Loucy (cell line): Measurements from ENCODE around the gene TTC12.
A peak's percentile ranks its signal among the peaks of the same experiment; 100 is the strongest.

Experiments
- H2AFZ ChIP-seq: fragments of 200-600 bp; sonication (generic); 2 replicates; pipeline ENCODE4 v1.6.0; 2016; ENCODE audit warnings: antibody characterized with exemption, mild to moderate bottlenecking, low read length, moderate library complexity
- H3F3A ChIP-seq: fragments of 200-600 bp; 2 replicates; pipeline ENCODE4 v1.6.0; 2016; ENCODE audit warnings: antibody characterized with exemption, low read depth, mild to moderate bottlenecking
- H3K27me3 ChIP-seq: fragments of 200-600 bp; sonication (generic); 2 replicates; pipeline ENCODE4 v1.6.1; 2014; ENCODE audit warnings: low read length, mild to moderate bottlenecking; ENCODE audit not compliant: insufficient read depth, poor library complexity, severe bottlenecking
- H3K36me3 ChIP-seq: fragments of 200-600 bp; sonication (generic); 2 replicates; pipeline ENCODE4 v1.6.1; 2016; ENCODE audit warnings: low read length; ENCODE audit not compliant: insufficient read depth
- H3K4me1 ChIP-seq: fragments of 200-600 bp; sonication (generic); 2 replicates; pipeline ENCODE4 v1.5.1; 2014; ENCODE audit warnings: low read length, mild to moderate bottlenecking; ENCODE audit not compliant: insufficient read depth, poor library complexity, severe bottlenecking
- H3K4me2 ChIP-seq: fragments of 200-600 bp; sonication (generic); 2 replicates; pipeline ENCODE4 v1.6.0; 2014; ENCODE audit warnings: antibody characterized with exemption, low read length, low read depth, mild to moderate bottlenecking; ENCODE audit not compliant: poor library complexity, severe bottlenecking
- H3K4me3 ChIP-seq: fragments of 200-600 bp; sonication (generic); 2 replicates; pipeline ENCODE4 v1.5.1; 2014; ENCODE audit warnings: low read length, mild to moderate bottlenecking, mixed read lengths; ENCODE audit not compliant: poor library complexity, severe bottlenecking
- H3K79me2 ChIP-seq: fragments of 200-600 bp; sonication (generic); 2 replicates; pipeline ENCODE4 v1.6.1; 2014; ENCODE audit warnings: low read length; ENCODE audit not compliant: insufficient read depth
- H3K9ac ChIP-seq: fragments of 200-600 bp; sonication (generic); 2 replicates; pipeline ENCODE4 v1.6.0; 2014; ENCODE audit warnings: mild to moderate bottlenecking, low read depth, low read length, moderate library complexity; ENCODE audit not compliant: poor library complexity, severe bottlenecking
- H3K9me2 ChIP-seq: fragments of 200-600 bp; sonication (generic); replicated peaks from 2 replicates; pipeline ENCODE4 v1.6.1; 2016; ENCODE audit warnings: low read depth, low read length, mixed read lengths
- H3K9me3 ChIP-seq: fragments of 200-600 bp; sonication (generic); 2 replicates; pipeline ENCODE4 v1.6.1; 2014; ENCODE audit warnings: mild to moderate bottlenecking, antibody characterized with exemption, low read length, low read depth; ENCODE audit not compliant: insufficient read depth
- H4K20me1 ChIP-seq: fragments of 200-600 bp; sonication (generic); 2 replicates; pipeline ENCODE4 v1.6.0; 2014; ENCODE audit warnings: antibody characterized with exemption, low read length, mild to moderate bottlenecking; ENCODE audit not compliant: insufficient read depth, poor library complexity, severe bottlenecking
- EZH2phosphoT487 ChIP-seq: fragments of 200-600 bp; IDR thresholded peaks from 2 replicates; pipeline ENCODE4 v1.6.1; 2018; ENCODE audit warnings: antibody characterized with exemption, mild to moderate bottlenecking, moderate library complexity, borderline replicate concordance
- TF ChIP-seq, protein P1 (sequence below): fragments of 200-600 bp; sonication (generic); conservative IDR thresholded peaks from 2 replicates; pipeline ENCODE4 v1.5.1; 2014; ENCODE audit warnings: mild to moderate bottlenecking, antibody characterized with exemption, low read length

Gene TTC12

DNA sequence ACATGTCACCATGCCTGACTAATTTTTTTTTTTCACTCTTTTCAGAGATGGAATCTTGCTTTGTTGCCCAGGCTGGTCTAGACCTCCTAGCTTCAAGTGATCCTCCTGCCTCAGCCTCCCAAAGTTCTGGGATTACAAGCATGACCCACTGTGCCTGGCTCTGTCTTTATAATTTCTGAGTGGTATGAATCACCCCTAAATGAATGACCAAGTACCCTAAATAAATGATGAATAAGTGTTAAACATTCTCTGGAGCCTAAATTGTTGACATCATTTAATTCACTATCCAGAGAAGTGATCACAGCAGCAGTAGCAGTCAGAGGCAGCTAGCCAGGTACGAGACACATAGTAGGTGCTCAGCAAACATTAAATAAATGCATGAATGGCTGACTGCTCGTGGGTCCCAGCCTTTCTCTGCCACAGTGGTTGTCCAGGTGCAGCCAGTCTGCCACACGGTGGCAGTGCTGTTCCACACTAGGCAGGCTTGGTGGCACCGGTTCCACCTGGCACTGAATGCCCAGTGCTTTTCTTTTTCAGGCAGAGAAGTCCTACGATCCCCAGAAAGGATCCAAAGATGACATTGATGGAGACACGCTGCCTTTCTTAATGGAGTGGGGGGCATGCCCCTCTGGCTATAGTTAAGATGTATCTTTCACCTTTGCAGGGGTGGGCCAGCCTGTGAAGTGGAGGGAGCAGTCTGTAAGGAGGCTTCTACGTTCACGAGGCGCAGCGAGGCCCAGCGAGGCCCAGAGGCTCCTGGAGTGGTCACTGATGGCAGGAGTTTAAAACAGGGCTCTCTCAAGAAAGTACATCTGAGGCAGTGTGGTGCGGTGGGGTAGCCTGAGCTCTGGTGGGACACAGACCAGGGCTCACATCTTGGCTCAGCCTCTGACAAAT is 8.7 kb upstream of the TTC12 start:
- Histone ChIP-seq H3K4me1 (no peaks in the 10 kb centered on the region), H3F3A (no peaks in the 10 kb centered on the region), H3K4me3 (no peak overlapping the region), H3K9me3 (no peaks in the 10 kb centered on the region), H3K27me3 (no peaks in the 10 kb centered on the region), H3K9ac (no peak overlapping the region), H3K9me2 (no peaks in the 10 kb centered on the region), H3K79me2 (no peaks in the 10 kb centered on the region), H3K36me3 (no peaks in the 10 kb centered on the region), H4K20me1 (no peaks in the 10 kb centered on the region), H3K4me2 (no peak overlapping the region), H2AFZ (no peak overlapping the region)
- no peak for TF ChIP-seq EZH2phosphoT487
- TF ChIP-seq, protein P1, sequence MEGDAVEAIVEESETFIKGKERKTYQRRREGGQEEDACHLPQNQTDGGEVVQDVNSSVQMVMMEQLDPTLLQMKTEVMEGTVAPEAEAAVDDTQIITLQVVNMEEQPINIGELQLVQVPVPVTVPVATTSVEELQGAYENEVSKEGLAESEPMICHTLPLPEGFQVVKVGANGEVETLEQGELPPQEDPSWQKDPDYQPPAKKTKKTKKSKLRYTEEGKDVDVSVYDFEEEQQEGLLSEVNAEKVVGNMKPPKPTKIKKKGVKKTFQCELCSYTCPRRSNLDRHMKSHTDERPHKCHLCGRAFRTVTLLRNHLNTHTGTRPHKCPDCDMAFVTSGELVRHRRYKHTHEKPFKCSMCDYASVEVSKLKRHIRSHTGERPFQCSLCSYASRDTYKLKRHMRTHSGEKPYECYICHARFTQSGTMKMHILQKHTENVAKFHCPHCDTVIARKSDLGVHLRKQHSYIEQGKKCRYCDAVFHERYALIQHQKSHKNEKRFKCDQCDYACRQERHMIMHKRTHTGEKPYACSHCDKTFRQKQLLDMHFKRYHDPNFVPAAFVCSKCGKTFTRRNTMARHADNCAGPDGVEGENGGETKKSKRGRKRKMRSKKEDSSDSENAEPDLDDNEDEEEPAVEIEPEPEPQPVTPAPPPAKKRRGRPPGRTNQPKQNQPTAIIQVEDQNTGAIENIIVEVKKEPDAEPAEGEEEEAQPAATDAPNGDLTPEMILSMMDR, result peak; percentile 91

GRCh38 chr11:113308601-113309000 is 5.8 kb upstream of the TTC12 start:
- H3K4me2 ChIP-seq, result no peak overlapping the region
- H3F3A ChIP-seq, result no peaks in the 10 kb centered on the region
- no peak overlapping the region for H2AFZ ChIP-seq
- no peak overlapping the region for H3K4me3 ChIP-seq
- no peaks in the 10 kb centered on the region for H3K79me2 ChIP-seq
- H3K9me2 ChIP-seq, result no peaks in the 10 kb centered on the region
- no peaks in the 10 kb centered on the region for H3K36me3 ChIP-seq
- H3K4me1 ChIP-seq, result no peaks in the 10 kb centered on the region
- H3K27me3 ChIP-seq, result no peaks in the 10 kb centered on the region
- no peaks in the 10 kb centered on the region for H3K9me3 ChIP-seq
- TF ChIP-seq, protein P1, result no peak
- TF ChIP-seq EZH2phosphoT487, result no peak
- no peak overlapping the region for H3K9ac ChIP-seq
- no peaks in the 10 kb centered on the region for H4K20me1 ChIP-seq

DNA sequence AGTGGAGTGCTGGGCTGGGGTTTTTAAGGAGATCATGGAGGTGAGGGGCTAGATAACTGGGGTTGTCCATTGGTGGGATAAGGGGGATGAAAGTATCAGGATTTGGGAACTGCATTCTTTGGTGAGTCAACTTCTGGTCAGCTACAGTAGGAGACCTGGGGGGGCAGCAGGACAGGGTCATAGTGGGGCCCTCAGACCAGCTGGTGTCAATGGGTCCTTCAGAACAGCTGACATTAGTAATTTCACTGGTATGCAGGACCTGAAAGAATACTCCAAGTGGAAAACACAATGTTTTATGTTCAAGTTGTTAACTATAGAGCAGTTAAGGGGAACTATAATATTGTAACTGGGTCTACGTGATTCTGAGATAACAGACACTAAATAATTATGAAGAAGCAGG is 2.8 kb upstream of the TTC12 start:
- Histone ChIP-seq H2AFZ (no peak overlapping the region), H3K79me2 (no peaks in the 10 kb centered on the region), H3K4me2 (no peak overlapping the region), H3K9ac (no peak overlapping the region), H3K4me1 (no peaks in the 10 kb centered on the region), H4K20me1 (no peaks in the 10 kb centered on the region), H3K4me3 (no peak overlapping the region), H3K9me2 (no peaks in the 10 kb centered on the region), H3F3A (no peaks in the 10 kb centered on the region), H3K9me3 (no peaks in the 10 kb centered on the region), H3K36me3 (no peaks in the 10 kb centered on the region), H3K27me3 (no peaks in the 10 kb centered on the region)
- no peak for TF ChIP-seq EZH2phosphoT487
- TF ChIP-seq, protein P1, result no peak
